ENCODE results near the gene SMTN. TPM values are rescaled to one million over a fixed set of nuclear protein-coding genes. Genes with fewer than 3 reads are reported as not detected.
"Not testable (repeated sequence)": the region's sequence is repeated elsewhere in the genome, so short reads cannot be mapped to it uniquely, and the experiment has no call there.

Gene SMTN
- total RNA-seq, 1 donor from 2014 or later = 51.7 TPM

DNA sequence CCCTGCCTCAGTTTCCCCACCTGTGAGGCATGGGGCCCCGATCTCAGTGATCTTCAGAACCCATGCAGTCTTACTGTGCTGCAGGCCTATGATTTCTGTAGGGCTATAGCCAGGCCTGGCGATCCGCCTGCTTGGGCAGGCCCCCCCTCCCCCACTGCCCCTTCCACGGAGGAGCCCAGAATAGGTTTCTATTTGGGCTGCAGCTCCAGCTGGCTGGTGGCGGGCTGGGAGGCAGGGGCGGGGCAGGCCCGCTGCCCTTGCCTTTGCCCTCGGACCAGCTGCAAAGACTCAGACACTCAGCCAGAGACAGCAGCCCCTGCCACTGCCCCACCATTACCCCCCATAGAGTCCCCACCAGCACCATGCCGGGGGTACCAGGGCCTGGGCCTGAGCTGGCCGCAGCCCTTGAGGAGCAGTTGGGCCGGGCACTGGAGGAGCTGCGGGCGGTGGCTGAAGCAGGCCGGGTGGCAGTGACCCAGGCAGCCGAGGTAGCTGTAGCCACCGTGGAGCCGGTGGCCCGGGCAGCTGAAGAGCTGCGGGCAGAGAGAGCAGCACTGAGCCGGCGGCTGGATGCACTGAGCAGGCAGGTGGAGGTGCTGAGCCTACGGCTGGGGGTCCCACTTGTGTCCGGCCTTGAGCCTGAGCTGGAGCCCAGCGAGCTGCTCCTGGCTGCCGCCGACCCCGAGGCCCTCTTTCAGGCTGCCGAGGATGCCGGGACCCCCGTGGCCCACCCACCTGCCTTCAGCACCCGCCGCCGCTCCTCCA lies 12.2 kb downstream of the SMTN start:
- H3K36me3 ChIP-seq (ENCODE audit: control insufficient read depth, insufficient read depth, low read length) = peaks cover 23% of the 10 kb centered on the region
- TF ChIP-seq, protein P1, sequence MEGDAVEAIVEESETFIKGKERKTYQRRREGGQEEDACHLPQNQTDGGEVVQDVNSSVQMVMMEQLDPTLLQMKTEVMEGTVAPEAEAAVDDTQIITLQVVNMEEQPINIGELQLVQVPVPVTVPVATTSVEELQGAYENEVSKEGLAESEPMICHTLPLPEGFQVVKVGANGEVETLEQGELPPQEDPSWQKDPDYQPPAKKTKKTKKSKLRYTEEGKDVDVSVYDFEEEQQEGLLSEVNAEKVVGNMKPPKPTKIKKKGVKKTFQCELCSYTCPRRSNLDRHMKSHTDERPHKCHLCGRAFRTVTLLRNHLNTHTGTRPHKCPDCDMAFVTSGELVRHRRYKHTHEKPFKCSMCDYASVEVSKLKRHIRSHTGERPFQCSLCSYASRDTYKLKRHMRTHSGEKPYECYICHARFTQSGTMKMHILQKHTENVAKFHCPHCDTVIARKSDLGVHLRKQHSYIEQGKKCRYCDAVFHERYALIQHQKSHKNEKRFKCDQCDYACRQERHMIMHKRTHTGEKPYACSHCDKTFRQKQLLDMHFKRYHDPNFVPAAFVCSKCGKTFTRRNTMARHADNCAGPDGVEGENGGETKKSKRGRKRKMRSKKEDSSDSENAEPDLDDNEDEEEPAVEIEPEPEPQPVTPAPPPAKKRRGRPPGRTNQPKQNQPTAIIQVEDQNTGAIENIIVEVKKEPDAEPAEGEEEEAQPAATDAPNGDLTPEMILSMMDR (IDR thresholded peaks at IDR 0.05; ENCODE audit: insufficient read depth, low read length, poor library complexity, severe bottlenecking) = no peak

DNA sequence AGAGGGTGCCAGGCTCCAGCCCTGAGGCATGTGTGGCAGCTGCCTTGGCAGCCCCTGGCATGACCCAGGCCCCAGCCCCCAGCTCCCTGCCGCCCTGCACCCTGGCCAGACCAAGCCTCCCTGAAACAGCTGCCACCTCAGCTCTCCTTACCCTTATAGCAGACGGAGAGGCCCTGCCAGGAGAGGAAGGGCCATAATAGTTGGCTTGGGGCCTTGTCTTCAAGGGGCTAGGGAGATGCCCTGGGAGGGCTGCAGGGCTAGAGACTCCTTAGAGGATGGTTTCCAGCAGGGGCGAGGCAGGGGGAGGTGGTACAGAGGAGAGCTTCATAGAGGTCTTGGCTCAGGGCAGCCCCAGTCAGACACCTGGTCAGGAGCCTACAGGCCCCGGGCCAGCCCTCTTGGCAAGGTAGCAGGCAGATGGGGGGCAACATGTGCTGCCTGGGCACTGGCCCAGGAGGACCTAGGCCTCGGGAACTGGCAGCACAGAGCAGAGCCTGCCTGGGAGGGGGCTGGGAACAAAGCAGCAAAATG lies 13.0 kb downstream of the SMTN start:
- Histone ChIP-seq H3K4me3 (ENCODE audit: low read depth, low read length) (no peak overlapping the region), H3K36me3 (ENCODE audit: control insufficient read depth, insufficient read depth, low read length) (peaks cover 21% of the 10 kb centered on the region), H3K27me3 (ENCODE audit: control insufficient read depth, insufficient read depth, low read length) (no peaks in the 10 kb centered on the region)
- TF ChIP-seq, protein P1 (IDR thresholded peaks at IDR 0.05; ENCODE audit: insufficient read depth, low read length, poor library complexity, severe bottlenecking) = no peak
- DNase-seq (ENCODE audit: low read depth) = no peak

More for the DNA sequence above, 12.2 kb downstream of the SMTN start:
- Histone ChIP-seq H3K4me3 (ENCODE audit: low read depth, low read length) (no peak overlapping the region), H3K27me3 (ENCODE audit: control insufficient read depth, insufficient read depth, low read length) (no peaks in the 10 kb centered on the region)
- DNase-seq (ENCODE audit: low read depth) = no peak

DNA sequence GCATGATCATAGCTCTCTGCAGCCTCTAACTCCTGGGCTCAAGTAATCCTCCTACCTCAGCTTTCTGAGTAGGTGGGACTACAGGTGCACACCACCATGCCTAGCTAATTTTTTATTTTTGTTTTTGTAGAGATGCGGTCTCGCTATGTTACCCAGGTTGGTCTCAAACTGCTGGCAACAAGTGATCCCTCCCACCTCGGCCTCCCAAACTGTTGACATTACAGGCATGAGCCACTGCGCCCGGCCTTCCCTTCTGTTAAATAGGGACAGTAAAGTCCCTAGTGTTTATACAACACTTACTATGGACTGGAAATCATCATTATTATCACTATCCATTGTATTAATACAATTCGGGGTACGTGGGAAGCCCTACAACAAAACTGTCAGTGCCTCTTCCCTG lies 13.6 kb downstream of the SMTN start:
- Histone ChIP-seq H3K4me3 (ENCODE audit: low read depth, low read length) (no peak overlapping the region), H3K36me3 (ENCODE audit: control insufficient read depth, insufficient read depth, low read length) (peaks cover 19% of the 10 kb centered on the region), H3K27me3 (ENCODE audit: control insufficient read depth, insufficient read depth, low read length) (no peaks in the 10 kb centered on the region)
- DNase-seq (ENCODE audit: low read depth) = no peak
- TF ChIP-seq, protein P1 (IDR thresholded peaks at IDR 0.05; ENCODE audit: insufficient read depth, low read length, poor library complexity, severe bottlenecking) = no peak

DNA sequence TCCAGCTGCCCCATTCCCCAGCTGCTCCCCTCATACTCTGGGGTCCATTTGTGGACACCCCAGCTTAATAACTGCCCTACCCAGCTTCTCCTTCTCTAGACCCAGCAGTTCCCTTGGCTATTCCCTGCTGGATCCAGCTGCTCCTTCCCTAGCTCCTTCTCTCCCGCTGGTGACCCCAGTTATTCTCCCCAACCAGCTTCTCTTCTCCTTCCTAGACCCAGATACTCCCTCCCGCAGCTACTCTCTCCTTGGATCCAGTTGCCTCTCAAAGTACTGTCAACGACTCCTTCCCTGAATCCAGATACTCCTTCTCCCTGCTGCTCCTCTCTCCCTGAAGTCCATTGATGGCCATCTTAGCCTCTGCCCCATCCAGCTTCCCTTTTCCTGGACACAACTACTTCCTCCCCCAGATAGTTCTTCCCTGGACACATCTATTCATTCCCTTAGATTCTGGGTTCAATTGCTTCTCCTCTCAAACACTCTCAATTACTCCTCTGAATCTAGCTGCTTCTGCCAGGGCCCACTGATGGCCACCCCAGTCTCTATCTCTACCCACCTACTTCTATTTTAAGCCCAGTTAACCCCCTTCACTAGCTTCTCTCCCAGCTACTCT lies 14.6 kb downstream of the SMTN start:
- TF ChIP-seq, protein P1 (IDR thresholded peaks at IDR 0.05; ENCODE audit: insufficient read depth, low read length, poor library complexity, severe bottlenecking) = no peak
- no peak overlapping the region for H3K4me3 ChIP-seq (ENCODE audit: low read depth, low read length)
- peaks cover 19% of the 10 kb centered on the region for H3K36me3 ChIP-seq (ENCODE audit: control insufficient read depth, insufficient read depth, low read length)
- no peak for DNase-seq (ENCODE audit: low read depth)
- no peaks in the 10 kb centered on the region for H3K27me3 ChIP-seq (ENCODE audit: control insufficient read depth, insufficient read depth, low read length)

DNA sequence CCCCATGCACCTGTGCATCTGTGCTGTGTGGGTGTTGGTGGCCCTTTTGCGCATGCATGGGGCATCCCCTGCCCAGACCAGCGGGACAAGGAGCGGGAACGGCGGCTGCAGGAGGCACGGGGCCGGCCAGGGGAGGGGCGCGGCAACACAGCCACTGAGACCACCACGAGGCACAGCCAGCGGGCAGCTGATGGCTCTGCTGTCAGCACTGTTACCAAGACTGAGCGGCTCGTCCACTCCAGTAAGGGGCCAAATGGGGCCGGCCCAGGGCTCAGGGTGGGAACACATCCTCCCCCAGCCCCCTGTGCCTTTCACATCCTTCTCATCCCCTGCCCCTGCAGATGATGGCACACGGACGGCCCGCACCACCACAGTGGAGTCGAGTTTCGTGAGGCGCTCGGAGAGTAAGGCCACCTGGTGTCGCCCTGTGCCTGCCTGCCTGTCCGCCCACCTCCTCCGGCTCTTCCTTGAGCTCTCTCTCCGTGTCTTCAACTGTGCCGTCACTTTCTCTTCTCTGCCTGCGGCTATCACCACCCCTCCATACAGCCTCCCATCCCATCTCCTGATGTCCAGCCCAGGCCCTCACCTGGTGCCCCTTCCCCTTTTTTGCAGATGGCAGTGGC lies 15.7 kb downstream of the SMTN start:
- Histone ChIP-seq H3K27me3 (ENCODE audit: control insufficient read depth, insufficient read depth, low read length) (no peaks in the 10 kb centered on the region), H3K36me3 (ENCODE audit: control insufficient read depth, insufficient read depth, low read length) (peaks cover 19% of the 10 kb centered on the region), H3K4me3 (ENCODE audit: low read depth, low read length) (no peak overlapping the region)
- no peak for DNase-seq (ENCODE audit: low read depth)
- TF ChIP-seq, protein P1 (IDR thresholded peaks at IDR 0.05; ENCODE audit: insufficient read depth, low read length, poor library complexity, severe bottlenecking) = no peak

DNA sequence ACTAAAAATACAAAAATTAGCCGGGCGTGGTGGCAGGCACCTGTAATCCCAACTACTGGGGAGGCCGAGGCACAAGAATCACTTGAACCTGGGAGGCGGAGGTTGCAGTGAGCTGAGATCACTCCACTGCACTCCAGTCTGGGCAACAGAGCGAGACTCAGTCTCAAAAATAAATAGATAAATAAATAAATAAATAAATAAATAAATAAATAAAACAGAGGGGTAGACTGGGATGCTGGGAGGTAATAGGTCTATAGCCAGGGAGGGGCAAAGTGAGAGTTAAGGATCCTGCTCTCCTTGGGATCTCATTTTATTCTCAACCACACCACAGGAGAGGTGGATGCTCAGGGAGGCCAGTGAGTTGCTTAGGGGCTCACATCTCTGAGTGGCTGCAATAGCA lies 16.4 kb downstream of the SMTN start:
- H3K4me3 ChIP-seq (ENCODE audit: low read depth, low read length); H3K27me3 ChIP-seq (ENCODE audit: control insufficient read depth, insufficient read depth, low read length); DNase-seq (ENCODE audit: low read depth): not testable (repeated sequence)
- H3K36me3 ChIP-seq (ENCODE audit: control insufficient read depth, insufficient read depth, low read length) = peaks cover 16% of the 10 kb centered on the region
